KMS-11 (cell line): ENCODE data around the gene MYOD1.

ENCODE experiments used
- H2AFZ ChIP-seq: fragments of 200-600 bp; sonication (generic); 2 replicates; pipeline ENCODE4 v1.6.1; 2016; ENCODE audit warnings: antibody characterized with exemption, mixed run types, low read depth
- H3K27ac ChIP-seq: fragments of 200-600 bp; sonication (generic); 2 replicates; pipeline ENCODE4 v1.6.1; 2016; ENCODE audit warnings: mild to moderate bottlenecking, mixed run types
- H3K27me3 ChIP-seq: fragments of 200-600 bp; sonication (generic); 2 replicates; pipeline ENCODE4 v1.6.1; 2017; ENCODE audit warnings: mild to moderate bottlenecking, low read depth, mixed run types, moderate library complexity; ENCODE audit not compliant: insufficient read depth
- H3K36me3 ChIP-seq: fragments of 200-600 bp; sonication (generic); 2 replicates; pipeline ENCODE4 v1.6.1; 2017; ENCODE audit warnings: mild to moderate bottlenecking, mixed run types; ENCODE audit not compliant: insufficient read depth
- H3K4me1 ChIP-seq: fragments of 200-600 bp; sonication (generic); 2 replicates; pipeline ENCODE4 v1.6.1; 2016; ENCODE audit warnings: mild to moderate bottlenecking, low read depth, mixed run types; ENCODE audit not compliant: poor library complexity, severe bottlenecking
- H3K4me2 ChIP-seq: fragments of 200-600 bp; sonication (generic); 2 replicates; pipeline ENCODE4 v1.7.0; 2016; ENCODE audit warnings: mild to moderate bottlenecking, mixed run types
- H3K4me3 ChIP-seq: fragments of 200-600 bp; sonication (generic); IDR thresholded peaks from 2 replicates; pipeline ENCODE4 v1.6.1; 2017; ENCODE audit warnings: low read depth, low read length, mixed read lengths; ENCODE audit not compliant: insufficient read depth
- H3K79me2 ChIP-seq: fragments of 200-600 bp; sonication (generic); 2 replicates; pipeline ENCODE4 v1.6.1; 2016; ENCODE audit warnings: low read depth, mixed run types; ENCODE audit not compliant: insufficient read depth
- H3K9ac ChIP-seq: fragments of 200-600 bp; sonication (generic); 2 replicates; pipeline ENCODE4 v1.6.1; 2016; ENCODE audit warnings: mild to moderate bottlenecking, mixed run types
- H4K20me1 ChIP-seq: fragments of 200-600 bp; sonication (generic); 2 replicates; pipeline ENCODE4 v1.6.1; 2016; ENCODE audit warnings: mild to moderate bottlenecking, mixed run types; ENCODE audit not compliant: insufficient read depth
- TF ChIP-seq, protein P1 (sequence below): fragments of 200-600 bp; sonication (generic); conservative IDR thresholded peaks from 2 replicates; pipeline ENCODE4 v1.6.1; 2017; ENCODE audit warnings: low read depth, mild to moderate bottlenecking, antibody characterized with exemption, low read length, moderate library complexity, mixed read lengths

Gene MYOD1

DNA sequence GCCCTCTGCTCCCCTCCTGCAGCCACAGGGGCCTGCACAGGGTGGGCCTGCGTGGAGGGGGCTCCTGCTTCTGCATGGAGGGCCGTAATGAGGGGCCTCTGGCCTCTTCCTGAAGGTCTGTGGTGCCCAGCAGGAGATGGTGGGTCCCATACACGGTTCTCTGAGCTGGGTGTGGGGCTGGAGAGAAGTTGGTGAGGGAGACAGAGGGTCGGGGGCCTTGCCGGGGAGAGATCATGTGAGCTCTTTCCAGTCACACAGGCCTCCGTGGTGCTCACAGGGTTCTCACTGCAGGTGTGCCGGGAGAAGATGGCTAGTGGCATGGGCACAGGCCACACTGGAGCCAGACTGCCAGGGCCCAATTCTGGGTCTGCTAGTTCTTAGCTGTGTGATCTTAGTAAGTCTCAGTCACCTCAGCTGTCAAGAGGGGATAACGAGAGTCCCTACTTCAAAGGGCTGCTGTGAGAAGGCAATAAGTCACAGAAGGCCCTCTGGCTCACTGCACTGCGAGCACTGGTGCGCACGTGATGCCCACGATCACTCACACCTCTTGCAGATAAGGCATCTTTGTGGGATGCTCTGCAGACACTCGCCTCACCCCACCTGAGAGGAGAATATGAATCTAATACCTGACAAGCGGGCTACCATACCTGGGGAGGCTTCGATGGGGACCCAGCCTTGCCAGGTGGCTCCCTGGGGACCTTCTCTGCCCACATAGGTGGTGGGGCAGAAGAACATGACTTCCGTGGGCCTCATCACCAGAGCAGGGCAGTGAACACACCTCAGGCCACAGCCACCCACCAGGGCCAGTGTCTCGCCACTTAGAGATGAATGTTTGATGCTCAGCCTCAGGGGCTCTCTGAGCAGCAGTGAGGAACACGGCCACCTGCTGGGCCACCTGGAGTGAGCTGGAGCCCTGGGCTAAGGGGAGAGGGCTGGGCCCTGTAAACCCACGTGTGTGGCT, 29.7 kb downstream of the MYOD1 start:
- no peaks in the 10 kb centered on the region for H4K20me1 ChIP-seq
- no peaks in the 10 kb centered on the region for H3K36me3 ChIP-seq
- no peak overlapping the region for H3K9ac ChIP-seq
- no peaks in the 10 kb centered on the region for H3K4me1 ChIP-seq
- no peak overlapping the region for H3K4me2 ChIP-seq
- TF ChIP-seq, protein P1, sequence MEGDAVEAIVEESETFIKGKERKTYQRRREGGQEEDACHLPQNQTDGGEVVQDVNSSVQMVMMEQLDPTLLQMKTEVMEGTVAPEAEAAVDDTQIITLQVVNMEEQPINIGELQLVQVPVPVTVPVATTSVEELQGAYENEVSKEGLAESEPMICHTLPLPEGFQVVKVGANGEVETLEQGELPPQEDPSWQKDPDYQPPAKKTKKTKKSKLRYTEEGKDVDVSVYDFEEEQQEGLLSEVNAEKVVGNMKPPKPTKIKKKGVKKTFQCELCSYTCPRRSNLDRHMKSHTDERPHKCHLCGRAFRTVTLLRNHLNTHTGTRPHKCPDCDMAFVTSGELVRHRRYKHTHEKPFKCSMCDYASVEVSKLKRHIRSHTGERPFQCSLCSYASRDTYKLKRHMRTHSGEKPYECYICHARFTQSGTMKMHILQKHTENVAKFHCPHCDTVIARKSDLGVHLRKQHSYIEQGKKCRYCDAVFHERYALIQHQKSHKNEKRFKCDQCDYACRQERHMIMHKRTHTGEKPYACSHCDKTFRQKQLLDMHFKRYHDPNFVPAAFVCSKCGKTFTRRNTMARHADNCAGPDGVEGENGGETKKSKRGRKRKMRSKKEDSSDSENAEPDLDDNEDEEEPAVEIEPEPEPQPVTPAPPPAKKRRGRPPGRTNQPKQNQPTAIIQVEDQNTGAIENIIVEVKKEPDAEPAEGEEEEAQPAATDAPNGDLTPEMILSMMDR, result no peak
- no peaks in the 10 kb centered on the region for H3K79me2 ChIP-seq
- no peak overlapping the region for H3K27ac ChIP-seq
- no peak overlapping the region for H3K4me3 ChIP-seq
- H2AFZ ChIP-seq, result no peak overlapping the region
- peaks cover 12% of the 10 kb centered on the region; the same call in 1 of the 2 replicates for H3K27me3 ChIP-seq

DNA sequence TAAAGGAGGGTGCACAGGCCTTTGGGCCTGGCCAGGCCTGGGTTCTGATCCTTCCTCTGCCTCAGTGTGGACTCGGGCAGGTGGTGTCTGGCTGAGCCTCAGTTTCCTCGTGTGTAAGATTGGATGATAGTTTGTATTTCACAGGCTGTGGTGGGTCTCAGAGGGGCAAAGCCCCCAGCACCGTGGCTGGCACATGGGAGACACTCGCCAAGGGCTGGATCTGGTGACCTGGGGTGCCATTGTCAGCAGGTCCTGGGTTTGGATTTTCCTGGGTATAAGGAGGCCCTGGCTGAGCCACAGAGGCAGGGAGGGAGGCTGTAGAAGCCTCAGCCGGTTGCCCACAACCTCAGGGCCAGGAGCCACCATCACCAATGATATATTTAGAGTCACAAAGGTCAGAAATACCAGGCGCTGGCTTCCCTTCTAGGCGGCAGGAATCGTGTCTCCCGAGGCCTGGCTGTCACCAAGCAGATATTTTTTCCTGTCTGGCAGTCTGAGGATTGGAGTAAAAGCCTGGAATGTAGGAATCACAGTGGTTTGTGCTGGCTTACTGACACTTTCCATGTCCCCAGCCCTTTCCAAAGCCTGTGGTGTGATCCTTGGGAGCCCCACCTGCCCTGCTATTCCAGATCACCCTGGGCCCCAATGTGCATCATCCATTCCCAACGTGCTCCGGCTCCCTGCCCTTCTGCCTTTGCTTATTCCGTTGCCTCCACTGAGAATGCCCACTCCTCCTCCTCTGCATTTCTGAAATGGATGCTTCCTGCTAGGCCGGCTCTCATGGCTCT, 30.8 kb downstream of the MYOD1 start:
- H4K20me1 ChIP-seq, result no peaks in the 10 kb centered on the region
- no peaks in the 10 kb centered on the region for H3K4me1 ChIP-seq
- H3K9ac ChIP-seq, result no peak overlapping the region
- no peak overlapping the region for H3K27ac ChIP-seq
- H3K27me3 ChIP-seq, result peaks cover 12% of the 10 kb centered on the region; the same call in 1 of the 2 replicates
- no peaks in the 10 kb centered on the region for H3K79me2 ChIP-seq
- TF ChIP-seq, protein P1, result no peak
- H2AFZ ChIP-seq, result no peak overlapping the region
- no peak overlapping the region for H3K4me3 ChIP-seq
- H3K4me2 ChIP-seq, result no peak overlapping the region
- no peaks in the 10 kb centered on the region for H3K36me3 ChIP-seq

DNA sequence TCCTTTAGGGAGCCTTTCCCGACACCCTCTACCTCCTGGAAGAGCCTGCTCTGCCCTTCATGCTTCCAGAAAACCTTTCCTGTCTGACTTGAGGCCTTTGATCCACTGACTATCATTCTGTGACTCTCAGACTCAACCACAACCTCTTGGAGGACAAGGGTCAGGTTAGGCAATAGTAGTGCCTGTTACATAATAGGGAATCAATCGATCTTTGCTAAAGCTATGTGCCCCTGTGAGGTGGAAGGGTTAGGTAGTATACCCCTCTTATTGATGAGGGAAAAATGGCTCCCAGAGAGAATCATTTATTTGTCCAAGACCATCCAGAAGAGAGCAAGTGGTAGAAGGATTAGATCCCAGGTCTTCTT, 31.4 kb downstream of the MYOD1 start:
- H3K4me1 ChIP-seq, result no peaks in the 10 kb centered on the region
- TF ChIP-seq, protein P1, result no peak
- peaks cover 10% of the 10 kb centered on the region; the same call in 1 of the 2 replicates for H3K27me3 ChIP-seq
- no peak overlapping the region for H3K4me2 ChIP-seq
- no peak overlapping the region for H2AFZ ChIP-seq
- H4K20me1 ChIP-seq, result no peaks in the 10 kb centered on the region
- no peak overlapping the region for H3K27ac ChIP-seq
- no peak overlapping the region for H3K4me3 ChIP-seq
- no peak overlapping the region for H3K9ac ChIP-seq
- H3K36me3 ChIP-seq, result no peaks in the 10 kb centered on the region
- H3K79me2 ChIP-seq, result no peaks in the 10 kb centered on the region

DNA sequence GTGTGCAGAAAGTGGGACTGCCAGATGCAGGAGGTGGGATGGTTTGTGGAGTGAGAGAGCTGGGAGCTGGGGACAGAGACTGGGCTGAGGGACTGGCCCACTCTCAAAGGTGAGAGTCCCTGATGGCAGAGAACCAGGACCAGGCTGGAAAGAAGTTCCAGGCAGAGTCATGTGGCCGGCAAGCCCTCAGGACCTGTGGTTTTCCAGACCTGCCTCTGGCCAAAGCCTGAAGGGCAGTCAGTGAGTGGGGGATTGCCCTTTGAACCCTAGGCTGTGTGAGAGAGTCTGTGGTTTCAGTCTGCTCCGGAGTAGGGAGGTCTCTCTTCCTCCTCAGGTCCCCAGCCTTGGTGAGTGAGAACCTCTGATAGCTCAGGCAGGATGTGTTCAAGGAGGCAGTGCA, 32.2 kb downstream of the MYOD1 start:
- H3K4me3 ChIP-seq, result no peak overlapping the region
- no peaks in the 10 kb centered on the region for H4K20me1 ChIP-seq
- H3K4me1 ChIP-seq, result no peaks in the 10 kb centered on the region
- no peak overlapping the region for H2AFZ ChIP-seq
- 0 out of 2 replicates have a peak, but pooled peaks cover 5% of the 10 kb centered on the region for H3K27me3 ChIP-seq
- no peak overlapping the region for H3K9ac ChIP-seq
- H3K4me2 ChIP-seq, result no peak overlapping the region
- H3K27ac ChIP-seq, result no peak overlapping the region
- no peaks in the 10 kb centered on the region for H3K79me2 ChIP-seq
- no peaks in the 10 kb centered on the region for H3K36me3 ChIP-seq
- TF ChIP-seq, protein P1, result no peak
